Activated naive CD8-positive, alpha-beta T cell treated with anti-CD3 and anti-CD28 coated beads, Interleukin-2, amount 50 U/mL, for 24 hours (primary cell): ENCODE measurements around the gene NPM1.

Experiments
- ATAC-seq: fragments of 150-1000 bp; cut with Tn5 transposase; one replicate; pipeline ENCODE4 v1.10.0; 2021
- DNase-seq: peaks from one replicate; pipeline ENCODE4 v3.0.0; 2021
- H3K27ac Mint-ChIP-seq: one replicate; pipeline ENCODE4 v1.8.0; 2021; ENCODE audit warnings: mild to moderate bottlenecking, mixed read lengths
- H3K27me3 Mint-ChIP-seq: one replicate; pipeline ENCODE4 v1.8.0; 2021; ENCODE audit warnings: mixed read lengths
- H3K36me3 Mint-ChIP-seq: one replicate; pipeline ENCODE4 v1.8.0; 2021; ENCODE audit warnings: low read depth, mixed read lengths
- H3K4me1 Mint-ChIP-seq: one replicate; pipeline ENCODE4 v1.8.0; 2021; ENCODE audit warnings: mixed read lengths
- H3K4me3 Mint-ChIP-seq: one replicate; pipeline ENCODE4 v1.8.0; 2021; ENCODE audit warnings: mild to moderate bottlenecking, moderate library complexity, mixed read lengths
- H3K9me3 Mint-ChIP-seq: one replicate; pipeline ENCODE4 v1.8.0; 2021; ENCODE audit warnings: mixed read lengths

NPM1 gene

DNA sequence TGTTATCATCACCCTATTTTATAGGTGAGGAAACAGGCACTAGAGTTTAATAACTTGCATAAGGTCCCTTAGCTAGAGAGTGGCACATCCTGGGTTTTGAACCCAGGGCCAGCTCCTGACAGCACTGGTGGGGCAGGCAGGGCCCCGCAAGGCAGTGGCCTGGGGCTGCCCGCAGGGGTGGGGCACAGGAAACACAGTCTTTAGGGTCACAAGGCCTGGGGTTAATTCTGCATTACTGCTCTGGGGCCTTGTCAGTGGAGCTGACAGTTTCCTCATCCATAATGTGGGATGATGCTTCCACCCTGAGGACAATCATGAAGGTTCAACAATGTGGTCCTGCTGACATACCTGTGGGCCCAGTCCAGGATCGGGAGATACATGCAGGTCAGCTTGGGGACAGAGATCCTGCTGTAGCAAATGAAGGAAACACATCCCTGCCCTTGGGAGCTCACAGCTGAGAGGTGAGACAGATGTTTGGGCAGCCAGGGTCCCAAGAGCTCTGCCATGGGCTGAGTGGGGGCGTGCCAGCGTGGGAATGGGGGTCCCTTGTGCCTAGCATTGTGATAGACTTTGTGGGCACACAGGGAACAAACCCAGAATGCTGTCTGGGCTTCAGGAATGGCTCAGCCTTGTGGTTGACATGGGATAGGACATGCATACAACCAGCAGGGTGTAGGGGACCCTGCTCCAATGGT is 46.5 kb downstream of the NPM1 start:
- ATAC-seq (no peak), DNase-seq (no peak)
- H3K9me3 Mint-ChIP-seq = no peaks in the 10 kb centered on the region
- no peaks in the 10 kb centered on the region for H3K27me3 Mint-ChIP-seq
- H3K27ac Mint-ChIP-seq = no peak overlapping the region
- H3K4me3 Mint-ChIP-seq = no peak overlapping the region
- no peaks in the 10 kb centered on the region for H3K36me3 Mint-ChIP-seq
- no peaks in the 10 kb centered on the region for H3K4me1 Mint-ChIP-seq

GRCh38 chr5:171434874-171435273 is 47.2 kb downstream of the NPM1 start:
- Mint-ChIP-seq H3K9me3 (no peaks in the 10 kb centered on the region), H3K4me1 (no peaks in the 10 kb centered on the region), H3K36me3 (no peaks in the 10 kb centered on the region), H3K4me3 (no peak overlapping the region), H3K27ac (no peak overlapping the region), H3K27me3 (no peaks in the 10 kb centered on the region)
- no peak for ATAC-seq
- DNase-seq = no peak

GRCh38 chr5:171435908-171436307 is 48.3 kb downstream of the NPM1 start:
- ATAC-seq (no peak), DNase-seq (no peak)
- Mint-ChIP-seq H3K27me3 (no peaks in the 10 kb centered on the region), H3K36me3 (no peaks in the 10 kb centered on the region), H3K9me3 (no peaks in the 10 kb centered on the region), H3K4me1 (no peaks in the 10 kb centered on the region), H3K27ac (no peak overlapping the region), H3K4me3 (no peak overlapping the region)

DNA sequence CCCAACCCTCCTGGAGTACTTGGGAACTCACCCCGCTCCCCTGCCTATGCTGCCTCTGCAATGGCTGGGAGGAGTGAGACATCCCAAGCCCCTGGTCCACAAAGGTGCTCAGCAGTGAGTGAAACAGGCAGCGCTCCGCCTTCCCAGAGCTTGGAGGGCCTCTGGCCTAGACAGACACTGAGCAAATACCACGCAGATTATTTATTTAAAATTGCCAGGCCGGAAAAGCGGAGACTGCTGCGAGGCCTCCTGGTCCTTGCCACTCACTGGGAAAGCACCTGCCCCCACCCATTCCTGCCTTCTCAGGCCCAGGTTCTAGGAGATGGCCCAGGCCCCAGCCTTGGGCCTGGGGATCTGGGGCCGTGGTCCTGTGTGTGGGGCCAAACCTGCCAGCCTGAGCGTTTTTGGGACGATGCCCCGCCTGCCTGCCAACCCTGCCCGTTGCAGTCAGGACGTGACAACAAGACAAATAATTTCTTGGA is 49.2 kb downstream of the NPM1 start:
- Mint-ChIP-seq H3K4me1 (no peaks in the 10 kb centered on the region), H3K9me3 (no peaks in the 10 kb centered on the region), H3K27me3 (no peaks in the 10 kb centered on the region), H3K36me3 (no peaks in the 10 kb centered on the region), H3K4me3 (no peak overlapping the region), H3K27ac (no peak overlapping the region)
- ATAC-seq (no peak), DNase-seq (no peak)

GRCh38 chr5:171437286-171437821 is 49.7 kb downstream of the NPM1 start:
- no peak overlapping the region for H3K27ac Mint-ChIP-seq
- no peaks in the 10 kb centered on the region for H3K4me1 Mint-ChIP-seq
- H3K36me3 Mint-ChIP-seq = no peaks in the 10 kb centered on the region
- H3K27me3 Mint-ChIP-seq = no peaks in the 10 kb centered on the region
- ATAC-seq = no peak
- no peaks in the 10 kb centered on the region for H3K9me3 Mint-ChIP-seq
- no peak overlapping the region for H3K4me3 Mint-ChIP-seq
- no peak for DNase-seq

- ATAC-seq (no peak), DNase-seq (no peak)
- H3K27me3 Mint-ChIP-seq = no peaks in the 10 kb centered on the region
- no peak overlapping the region for H3K4me3 Mint-ChIP-seq
- no peak overlapping the region for H3K27ac Mint-ChIP-seq
- H3K9me3 Mint-ChIP-seq = no peaks in the 10 kb centered on the region
- H3K36me3 Mint-ChIP-seq = no peaks in the 10 kb centered on the region
- H3K4me1 Mint-ChIP-seq = no peaks in the 10 kb centered on the region
These were observed 51.1 kb downstream of the NPM1 start for GRCh38 chr5:171438738-171439137.

DNA sequence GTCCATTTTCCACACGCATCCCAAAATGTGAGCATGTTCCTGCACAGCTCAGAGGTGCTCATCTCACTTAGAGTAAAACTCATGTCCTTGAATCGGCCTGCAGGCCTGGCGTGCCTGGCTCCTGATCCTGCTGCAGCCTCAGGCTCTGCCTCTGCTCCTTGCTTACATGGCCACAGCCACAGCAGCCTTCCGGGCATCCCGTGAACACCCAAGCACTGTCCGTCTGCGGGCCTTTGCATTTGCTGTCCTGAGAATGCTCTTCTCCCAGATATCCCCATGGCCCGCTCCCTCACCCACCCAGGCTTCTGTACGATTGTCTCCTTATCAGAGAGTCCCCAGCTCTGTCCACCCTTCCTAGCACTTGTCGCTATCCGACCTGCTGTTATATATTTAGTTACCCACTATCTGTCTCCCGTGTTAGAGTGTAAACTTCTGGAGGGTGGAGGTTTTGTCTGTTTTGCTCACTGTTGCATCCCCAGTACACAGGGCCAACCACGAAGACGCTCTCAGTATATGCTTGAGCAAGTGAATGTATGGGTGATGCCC is 53.7 kb downstream of the NPM1 start:
- ATAC-seq (no peak), DNase-seq (no peak)
- no peaks in the 10 kb centered on the region for H3K4me1 Mint-ChIP-seq
- no peaks in the 10 kb centered on the region for H3K9me3 Mint-ChIP-seq
- H3K27ac Mint-ChIP-seq = no peak overlapping the region
- no peaks in the 10 kb centered on the region for H3K27me3 Mint-ChIP-seq
- no peak overlapping the region for H3K4me3 Mint-ChIP-seq
- H3K36me3 Mint-ChIP-seq = no peaks in the 10 kb centered on the region

DNA sequence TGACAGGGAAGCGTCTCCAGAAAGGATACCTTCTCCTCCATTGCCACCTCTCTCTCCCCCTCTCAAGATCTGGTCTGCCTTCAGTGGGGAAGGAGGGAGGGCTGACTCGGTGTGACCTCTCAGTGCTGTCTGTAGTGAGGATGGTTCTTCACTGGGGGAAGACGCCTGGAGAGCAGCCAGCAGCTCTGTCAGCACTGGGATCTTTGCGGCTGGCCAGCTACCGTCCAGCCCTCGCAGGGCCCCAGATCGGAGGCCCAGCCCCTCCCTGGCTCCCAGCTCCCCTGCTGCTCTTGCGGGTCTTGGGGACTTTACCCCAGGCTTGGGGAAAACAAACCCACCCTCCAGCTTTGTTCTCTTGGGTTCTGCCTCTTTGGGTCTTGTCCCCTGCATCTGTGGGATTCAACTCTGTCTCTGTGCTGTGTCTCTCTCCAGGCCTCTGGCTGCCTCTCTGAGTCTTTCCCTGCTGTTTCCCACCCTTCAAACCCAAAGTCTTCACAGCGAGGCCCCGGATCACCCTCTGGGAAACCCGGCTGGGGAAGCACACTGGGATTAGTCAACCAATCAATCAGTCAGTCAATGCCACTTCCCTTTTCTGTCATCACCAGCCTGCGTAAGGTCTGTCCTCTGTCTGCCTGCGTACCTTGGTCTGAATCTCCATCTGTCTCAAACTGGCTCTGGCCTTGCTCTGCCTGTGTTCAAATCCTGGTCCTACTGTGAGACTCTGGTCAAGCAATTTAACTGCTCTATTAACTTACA is 54.8 kb downstream of the NPM1 start:
- Mint-ChIP-seq H3K9me3 (no peaks in the 10 kb centered on the region), H3K27me3 (no peaks in the 10 kb centered on the region), H3K4me3 (no peak overlapping the region), H3K27ac (no peak overlapping the region), H3K4me1 (no peaks in the 10 kb centered on the region), H3K36me3 (no peaks in the 10 kb centered on the region)
- DNase-seq (no peak), ATAC-seq (no peak)

GRCh38 chr5:171444582-171444981 is 56.9 kb downstream of the NPM1 start:
- ATAC-seq (no peak), DNase-seq (no peak)
- Mint-ChIP-seq H3K9me3 (no peaks in the 10 kb centered on the region), H3K27ac (no peak overlapping the region), H3K4me3 (no peak overlapping the region), H3K27me3 (peaks cover 17% of the 10 kb centered on the region), H3K36me3 (no peaks in the 10 kb centered on the region), H3K4me1 (no peaks in the 10 kb centered on the region)

- H3K27ac Mint-ChIP-seq = no peak overlapping the region
These were observed 58.2 kb downstream of the NPM1 start for GRCh38 chr5:171445644-171446516.

DNA sequence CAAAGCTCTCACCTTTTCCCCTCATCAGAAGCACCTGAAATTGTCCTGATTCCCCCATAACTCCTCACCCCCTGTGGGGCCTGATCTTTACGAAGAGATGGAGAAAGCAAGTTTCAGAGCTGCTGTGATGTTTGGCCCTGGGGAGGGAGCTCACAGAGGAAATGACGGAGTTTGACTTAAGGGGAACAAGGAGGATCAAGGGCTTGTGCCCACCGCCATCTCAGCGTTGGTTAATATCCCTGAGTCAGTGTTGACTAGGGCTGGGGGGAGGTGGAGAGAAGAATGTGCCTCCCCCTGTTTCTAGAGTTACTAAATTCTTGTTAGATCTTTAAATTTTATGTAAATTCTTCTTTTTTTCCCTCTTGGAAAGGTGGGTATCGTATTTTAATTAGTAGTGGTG is 59.6 kb downstream of the NPM1 start:
- ATAC-seq (no peak), DNase-seq (no peak)
- Mint-ChIP-seq H3K9me3 (no peaks in the 10 kb centered on the region), H3K27me3 (peaks cover 35% of the 10 kb centered on the region), H3K36me3 (no peaks in the 10 kb centered on the region), H3K27ac (no peak overlapping the region), H3K4me1 (peaks cover 4% of the 10 kb centered on the region), H3K4me3 (no peak overlapping the region)

More at GRCh38 chr5:171445644-171446516, 58.2 kb downstream of the NPM1 start:
- Mint-ChIP-seq H3K27me3 (peaks cover 25% of the 10 kb centered on the region), H3K9me3 (no peaks in the 10 kb centered on the region), H3K4me3 (no peak overlapping the region), H3K36me3 (no peaks in the 10 kb centered on the region), H3K4me1 (no peaks in the 10 kb centered on the region)
- no peak for DNase-seq
- no peak for ATAC-seq

DNA sequence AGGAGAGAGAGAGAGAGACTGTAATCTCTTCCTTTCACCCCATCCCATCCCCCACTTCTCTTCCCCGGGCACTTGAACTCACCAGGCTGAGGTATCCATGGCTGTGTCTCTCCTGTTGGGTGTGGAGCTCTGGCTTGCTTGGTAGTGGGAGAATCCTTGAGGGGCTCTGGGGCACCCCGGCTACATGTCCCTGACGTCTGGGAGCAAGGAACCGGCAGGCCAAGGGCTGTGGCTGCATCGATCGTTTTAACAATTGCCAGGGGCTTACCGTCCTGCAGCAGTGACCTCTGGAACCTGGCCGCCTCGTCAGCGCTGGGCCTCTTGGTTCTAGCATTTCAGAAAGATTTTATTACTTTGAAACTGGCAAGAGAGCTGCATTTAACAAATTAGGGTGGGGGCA is 61.8 kb downstream of the NPM1 start:
- H3K4me1 Mint-ChIP-seq = peaks cover 4% of the 10 kb centered on the region
- no peak for DNase-seq
- H3K27ac Mint-ChIP-seq = no peak overlapping the region
- H3K9me3 Mint-ChIP-seq = no peaks in the 10 kb centered on the region
- H3K36me3 Mint-ChIP-seq = no peaks in the 10 kb centered on the region
- ATAC-seq = no peak
- no peak overlapping the region for H3K4me3 Mint-ChIP-seq
- H3K27me3 Mint-ChIP-seq = peaks cover 57% of the 10 kb centered on the region

DNA sequence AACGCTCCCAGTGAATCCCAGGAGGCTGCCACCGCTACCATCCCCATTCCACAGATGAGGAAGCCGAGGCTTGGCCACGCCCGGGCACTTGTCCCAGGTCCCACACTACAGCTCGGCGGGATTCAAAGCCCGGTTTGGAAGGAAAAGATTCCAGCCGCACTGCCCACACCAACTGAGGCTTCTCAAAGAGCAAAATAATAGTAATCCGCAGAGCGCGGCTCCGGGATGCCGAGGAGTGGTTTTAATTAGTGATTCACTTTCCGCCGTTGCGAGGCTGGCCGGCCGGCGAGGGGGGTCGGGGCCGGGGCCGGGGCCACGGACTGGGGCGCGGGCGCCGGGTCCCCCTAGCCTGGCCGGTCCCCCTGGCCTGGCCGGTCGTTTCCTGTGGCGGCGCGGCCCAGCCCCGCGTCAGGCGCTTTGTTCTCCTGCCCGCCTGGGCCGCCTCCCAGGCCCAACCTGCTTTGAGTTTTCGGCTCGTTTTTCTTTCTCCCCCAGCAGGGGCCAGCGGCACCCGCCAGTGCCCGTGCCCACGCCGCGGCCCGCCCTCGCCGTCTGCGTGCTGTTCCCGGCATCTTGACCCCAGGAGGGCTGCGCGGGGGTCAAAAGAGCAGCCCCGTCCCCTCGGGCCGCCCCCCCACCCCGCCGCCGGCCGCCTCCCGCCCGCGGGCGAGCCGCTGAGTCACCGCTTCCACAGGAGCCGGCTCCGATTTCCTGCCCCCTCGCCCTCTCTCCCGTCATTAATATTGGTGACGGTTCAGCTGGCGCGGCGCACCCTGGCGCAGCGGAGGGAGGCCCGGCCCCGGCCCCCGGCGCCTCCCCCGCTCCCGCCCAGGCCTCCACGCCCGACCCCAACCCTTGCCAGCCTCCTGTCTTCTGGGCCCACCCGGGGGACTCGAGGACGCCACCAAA is 63.0 kb downstream of the NPM1 start:
- Mint-ChIP-seq H3K27me3 (peaks cover 61% of the 10 kb centered on the region), H3K4me1 (peaks cover 4% of the 10 kb centered on the region), H3K27ac (no peak overlapping the region), H3K4me3 (no peak overlapping the region), H3K36me3 (no peaks in the 10 kb centered on the region), H3K9me3 (no peaks in the 10 kb centered on the region)
- ATAC-seq = peak; percentile 52
- DNase-seq = peak; percentile 52
